C4-2B (cell line): Measurements from ENCODE around the gene CATSPER3.

Experiments used
- ZFX ChIP-seq: fragments of 450-650 bp; IDR thresholded peaks from 2 replicates; pipeline ENCODE4 v1.6.1; 2017
- TF ChIP-seq, protein P1 (sequence below): fragments of 450-650 bp; conservative IDR thresholded peaks from 2 replicates; pipeline ENCODE4 v1.5.1; 2017; ENCODE audit warnings: mild to moderate bottlenecking

DNA sequence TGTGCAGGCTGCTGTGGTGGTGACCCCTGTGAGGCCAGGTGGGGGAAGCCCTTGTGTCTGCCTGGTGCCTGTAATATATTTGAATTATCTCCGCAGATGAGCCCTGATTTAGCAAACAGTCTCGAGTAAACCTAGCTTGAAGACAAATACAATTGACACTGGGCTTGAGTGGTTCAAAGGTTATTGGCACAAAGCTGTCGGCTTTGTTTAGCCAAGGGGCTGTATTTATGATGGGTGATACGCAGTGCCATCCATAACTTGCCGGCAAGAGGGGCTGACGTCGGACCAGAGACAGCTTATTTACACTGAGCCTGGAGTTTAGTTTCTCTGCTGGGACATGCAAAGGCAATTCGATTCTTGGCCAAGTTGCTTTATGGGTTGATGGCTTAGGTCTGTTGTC, 86.3 kb downstream of the CATSPER3 start:
- TF ChIP-seq, protein P1, sequence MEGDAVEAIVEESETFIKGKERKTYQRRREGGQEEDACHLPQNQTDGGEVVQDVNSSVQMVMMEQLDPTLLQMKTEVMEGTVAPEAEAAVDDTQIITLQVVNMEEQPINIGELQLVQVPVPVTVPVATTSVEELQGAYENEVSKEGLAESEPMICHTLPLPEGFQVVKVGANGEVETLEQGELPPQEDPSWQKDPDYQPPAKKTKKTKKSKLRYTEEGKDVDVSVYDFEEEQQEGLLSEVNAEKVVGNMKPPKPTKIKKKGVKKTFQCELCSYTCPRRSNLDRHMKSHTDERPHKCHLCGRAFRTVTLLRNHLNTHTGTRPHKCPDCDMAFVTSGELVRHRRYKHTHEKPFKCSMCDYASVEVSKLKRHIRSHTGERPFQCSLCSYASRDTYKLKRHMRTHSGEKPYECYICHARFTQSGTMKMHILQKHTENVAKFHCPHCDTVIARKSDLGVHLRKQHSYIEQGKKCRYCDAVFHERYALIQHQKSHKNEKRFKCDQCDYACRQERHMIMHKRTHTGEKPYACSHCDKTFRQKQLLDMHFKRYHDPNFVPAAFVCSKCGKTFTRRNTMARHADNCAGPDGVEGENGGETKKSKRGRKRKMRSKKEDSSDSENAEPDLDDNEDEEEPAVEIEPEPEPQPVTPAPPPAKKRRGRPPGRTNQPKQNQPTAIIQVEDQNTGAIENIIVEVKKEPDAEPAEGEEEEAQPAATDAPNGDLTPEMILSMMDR = no peak
- TF ChIP-seq ZFX = no peak
